CD14-positive monocyte (primary cell): ENCODE results near the gene KLK10. TPM values are rescaled to one million over a fixed set of nuclear protein-coding genes. Genes with fewer than 3 reads are reported as not detected.

Source experiments
- DNase-seq, 3 donors: peaks; one replicate each; pipeline ENCODE4 v3.0.0-alpha.2; 2011 to 2022
- H2AFZ ChIP-seq: 2 replicates; pipeline ENCODE4 v1.6.0; 2012; ENCODE audit warnings: mild to moderate bottlenecking, low read depth, low read length, inconsistent platforms; ENCODE audit not compliant: insufficient read depth, poor library complexity, severe bottlenecking
- H3K27ac ChIP-seq, 2 donors: 1 replicate in 1 of 2; 2 replicates in 1 of 2; pipeline ENCODE4 v1.5.1; 2012 to 2013; ENCODE audit warnings: low read length in 2 of 2, control low read depth in 1 of 2, inconsistent platforms in 1 of 2, low read depth in 1 of 2, mild to moderate bottlenecking in 1 of 2
- H3K27me3 ChIP-seq, 2 donors: one replicate each; pipeline versions ENCODE4 v1.6.0 to v1.6.1; 2011 to 2013; ENCODE audit warnings: low read length in 2 of 2; ENCODE audit not compliant: control insufficient read depth in 2 of 2, insufficient read depth in 2 of 2
- H3K36me3 ChIP-seq, 2 donors: replicated peaks in 1 of 2; 1 replicate in 1 of 2; 2 replicates in 1 of 2; pipeline versions ENCODE4 v1.5.1 to v1.6.1; 2012 to 2013; ENCODE audit warnings: low read length in 2 of 2, control low read depth in 1 of 2, inconsistent platforms in 1 of 2, mild to moderate bottlenecking in 1 of 2; ENCODE audit not compliant: insufficient read depth in 2 of 2, control insufficient read depth in 1 of 2
- H3K4me1 ChIP-seq, 2 donors: 1 replicate in 1 of 2; 2 replicates in 1 of 2; pipeline versions ENCODE4 v1.5.1 to v1.6.1; 2012 to 2013; ENCODE audit warnings: low read length in 2 of 2, control low read depth in 1 of 2, inconsistent platforms in 1 of 2, mild to moderate bottlenecking in 1 of 2, moderate library complexity in 1 of 2; ENCODE audit not compliant: insufficient read depth in 2 of 2, control insufficient read depth in 1 of 2
- H3K4me2 ChIP-seq: replicated peaks from 2 replicates; pipeline ENCODE3; 2012; ENCODE audit warnings: low read length, moderate library complexity, mild to moderate bottlenecking; ENCODE audit not compliant: poor library complexity, severe bottlenecking; ENCODE audit errors: extremely low read depth
- H3K4me3 ChIP-seq, 3 experiments: fragments of 200-600 bp in 1 of 3; sonication (generic) in 1 of 3; replicated peaks in 1 of 3; 1 replicate in 2 of 3; 2 replicates in 1 of 3; pipeline ENCODE4 v1.5.1; 2011 to 2013; ENCODE audit warnings: low read length in 3 of 3, mild to moderate bottlenecking in 3 of 3, control low read depth in 2 of 3, low read depth in 2 of 3, inconsistent platforms in 1 of 3, moderate library complexity in 1 of 3
- H3K79me2 ChIP-seq: 2 replicates; pipeline ENCODE4 v1.6.0; 2012; ENCODE audit warnings: mild to moderate bottlenecking, control low read depth, inconsistent platforms, low read length, moderate library complexity; ENCODE audit not compliant: insufficient read depth
- H3K9ac ChIP-seq: 2 replicates; pipeline ENCODE4 v1.6.0; 2017; ENCODE audit warnings: low read length, mild to moderate bottlenecking; ENCODE audit not compliant: insufficient read depth, poor library complexity, severe bottlenecking
- H3K9me3 ChIP-seq, 2 donors: replicated peaks in 1 of 2; 1 replicate in 1 of 2; 2 replicates in 1 of 2; pipeline versions ENCODE4 v1.5.1 to v1.6.1; 2012 to 2013; ENCODE audit warnings: low read length in 2 of 2, control low read depth in 1 of 2; ENCODE audit not compliant: control insufficient read depth in 1 of 2, insufficient read depth in 1 of 2
- H4K20me1 ChIP-seq: 2 replicates; pipeline ENCODE4 v1.6.0; 2012; ENCODE audit warnings: mild to moderate bottlenecking, low read length, control low read depth, moderate library complexity; ENCODE audit not compliant: insufficient read depth
- H3K27ac Mint-ChIP-seq, 7 donors: one replicate each; pipeline ENCODE4 v1.8.0; 2020; ENCODE audit warnings: mild to moderate bottlenecking in 7 of 7, mixed read lengths in 7 of 7, moderate library complexity in 6 of 7, inconsistent platforms in 2 of 7
- H3K27me3 Mint-ChIP-seq, 3 donors: one replicate each; pipeline ENCODE4 v1.8.0; 2021 to 2022; ENCODE audit warnings: low read depth in 3 of 3, mild to moderate bottlenecking in 3 of 3, mixed read lengths in 3 of 3, moderate library complexity in 3 of 3, inconsistent platforms in 1 of 3
- H3K36me3 Mint-ChIP-seq, 2 donors: one replicate each; pipeline ENCODE4 v1.8.0; 2020; ENCODE audit warnings: mixed read lengths in 2 of 2, inconsistent platforms in 1 of 2, mild to moderate bottlenecking in 1 of 2
- H3K4me1 Mint-ChIP-seq: one replicate; pipeline ENCODE4 v1.8.0; 2020; ENCODE audit warnings: mild to moderate bottlenecking, mixed read lengths
- H3K4me3 Mint-ChIP-seq, 2 donors: one replicate each; pipeline ENCODE4 v1.8.0; 2020; ENCODE audit warnings: mild to moderate bottlenecking in 2 of 2, mixed read lengths in 2 of 2, moderate library complexity in 1 of 2
- H3K9me3 Mint-ChIP-seq, 7 donors: one replicate each; pipeline ENCODE4 v1.8.0; 2020 to 2022; ENCODE audit warnings: mixed read lengths in 7 of 7, mild to moderate bottlenecking in 6 of 7, moderate library complexity in 6 of 7, inconsistent platforms in 2 of 7
- WGBS: methylation state at CpG from one replicate; pipeline ENCODE4 v1.1.5; 2013; ENCODE audit warnings: missing lambda C conversion rate; ENCODE audit not compliant: insufficient coverage; 5-methylcytosine and 5-hydroxymethylcytosine counted together
- intact Hi-C, 2 donors: fragments of 100-400 bp; cut with micrococcal nuclease; formaldehyde crosslinking; loops; one replicate each; pipeline versions ENCODE4 v1.15.0 to v1.15.1; 2023
- polyA plus RNA-seq, 3 donors: library from polyadenylated mRNA; depleted of rRNA in 1 of 3; unstranded in 2 of 3; stranded (reverse) in 1 of 3; fragments of 300-500 nt in 2 of 3; fragments of >200 nt in 1 of 3; fragmentation: Illumina TruSeq in 2 of 3; gene quantifications; 1 replicate in 2 of 3; 2 replicates in 1 of 3; pipeline ENCODE4 v1.2.3, GENCODE V29; 2012 to 2021
- TF ChIP-seq, protein P1 (sequence below): fragments of 200-600 bp; IDR thresholded peaks from one replicate; pipeline ENCODE4 v1.8.0; 2022; ENCODE audit warnings: antibody characterized with exemption, mild to moderate bottlenecking

KLK10 gene
- polyA plus RNA-seq, 3 donors = not detected

- H4K20me1 ChIP-seq = no peaks in the 10 kb centered on the region
- H3K9me3 ChIP-seq = peaks cover 5% of the 10 kb centered on the region in 2 donors
- Mint-ChIP-seq H3K27me3 (peaks cover 17 to 51% (median 30%) of the 10 kb centered on the region in 3 donors), H3K9me3 (peaks cover 4 to 13% (median 9%) of the 10 kb centered on the region in 7 donors), H3K4me3 (peak overlapping the region in 1 of 2 donors; percentile 51), H3K4me1 (peaks cover 4% of the 10 kb centered on the region), H3K27ac (no peak overlapping the region), H3K36me3 (no peaks in the 10 kb centered on the region)
- DNase-seq = no peak
- H3K79me2 ChIP-seq = no peaks in the 10 kb centered on the region
- H3K4me1 ChIP-seq = no peaks in the 10 kb centered on the region
- 70% methylated on average over 7 of the region's 12 CpGs for WGBS
- H3K4me2 ChIP-seq = no peak overlapping the region
- no peak overlapping the region for H2AFZ ChIP-seq
- H3K27me3 ChIP-seq = peaks cover 0 to 5% of the 10 kb centered on the region in 2 donors
- H3K36me3 ChIP-seq = no peaks in the 10 kb centered on the region
- no peak overlapping the region for H3K4me3 ChIP-seq
- intact Hi-C loops = no loop called here
- no peak overlapping the region for H3K9ac ChIP-seq
- TF ChIP-seq, protein P1, sequence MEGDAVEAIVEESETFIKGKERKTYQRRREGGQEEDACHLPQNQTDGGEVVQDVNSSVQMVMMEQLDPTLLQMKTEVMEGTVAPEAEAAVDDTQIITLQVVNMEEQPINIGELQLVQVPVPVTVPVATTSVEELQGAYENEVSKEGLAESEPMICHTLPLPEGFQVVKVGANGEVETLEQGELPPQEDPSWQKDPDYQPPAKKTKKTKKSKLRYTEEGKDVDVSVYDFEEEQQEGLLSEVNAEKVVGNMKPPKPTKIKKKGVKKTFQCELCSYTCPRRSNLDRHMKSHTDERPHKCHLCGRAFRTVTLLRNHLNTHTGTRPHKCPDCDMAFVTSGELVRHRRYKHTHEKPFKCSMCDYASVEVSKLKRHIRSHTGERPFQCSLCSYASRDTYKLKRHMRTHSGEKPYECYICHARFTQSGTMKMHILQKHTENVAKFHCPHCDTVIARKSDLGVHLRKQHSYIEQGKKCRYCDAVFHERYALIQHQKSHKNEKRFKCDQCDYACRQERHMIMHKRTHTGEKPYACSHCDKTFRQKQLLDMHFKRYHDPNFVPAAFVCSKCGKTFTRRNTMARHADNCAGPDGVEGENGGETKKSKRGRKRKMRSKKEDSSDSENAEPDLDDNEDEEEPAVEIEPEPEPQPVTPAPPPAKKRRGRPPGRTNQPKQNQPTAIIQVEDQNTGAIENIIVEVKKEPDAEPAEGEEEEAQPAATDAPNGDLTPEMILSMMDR = no peak
- no peak overlapping the region for H3K27ac ChIP-seq
Observed at GRCh38 chr19:51002089-51002532, 17.4 kb downstream of the KLK10 start.

DNA sequence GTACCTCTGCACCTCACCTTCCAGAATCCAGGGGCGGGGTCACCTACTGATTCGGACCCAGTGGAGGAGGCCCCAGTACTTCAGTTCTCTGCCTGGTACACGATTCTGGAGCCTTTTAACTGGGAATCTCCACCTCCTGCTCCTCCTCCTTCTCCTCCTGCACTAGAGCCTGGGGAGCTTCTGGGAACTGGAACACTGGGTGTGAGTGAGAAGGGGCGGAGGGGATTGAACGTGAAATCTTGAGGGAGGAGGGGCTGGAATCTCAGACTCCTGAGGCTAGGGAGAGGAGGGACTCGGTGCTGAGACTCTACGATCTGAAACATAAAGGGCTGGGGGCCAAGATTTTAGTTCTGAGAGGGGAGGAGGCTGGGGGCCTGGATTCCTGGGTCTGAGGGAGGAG is 18.0 kb downstream of the KLK10 start, which contains the start of gene KLK8:
Gene KLK8, minus strand, starts transcription at position 90 of the 400 bp plus-strand sequence. CDS start 437 bp downstream, outside the sequence.
- peak within 1 kb of the TSS in 1 of 2 donors; percentile 51 for H3K4me3 Mint-ChIP-seq
- H3K9me3 Mint-ChIP-seq = peaks cover 4 to 13% (median 9%) of the 10 kb centered on the region in 7 donors
- Histone ChIP-seq H3K4me2 (no peak within 1 kb of the TSS), H3K9me3 (peaks cover 5% of the 10 kb centered on the region in 2 donors), H2AFZ (no peak within 1 kb of the TSS), H3K4me1 (no peaks in the 10 kb centered on the region), H3K4me3 (no peak within 1 kb of the TSS), H3K27me3 (peaks cover 0 to 5% of the 10 kb centered on the region in 2 donors), H3K9ac (no peak within 1 kb of the TSS), H3K36me3 (no peaks in the 10 kb centered on the region), H4K20me1 (no peaks in the 10 kb centered on the region), H3K27ac (no peak within 1 kb of the TSS), H3K79me2 (no peaks in the 10 kb centered on the region)
- intact Hi-C loops = no loop called here
- TF ChIP-seq, protein P1 = no peak
- peaks cover 4% of the 10 kb centered on the region for H3K4me1 Mint-ChIP-seq
- H3K36me3 Mint-ChIP-seq = no peaks in the 10 kb centered on the region
- 33% methylated on average over 1 of the region's 7 CpGs for WGBS
- H3K27ac Mint-ChIP-seq = peak within 1 kb of the TSS in 1 of 7 donors; percentile 74
- peaks cover 17 to 48% (median 33%) of the 10 kb centered on the region in 3 donors for H3K27me3 Mint-ChIP-seq
- DNase-seq = no peak
